ENCODE measurements around the gene TMEM101.
"Not testable (repeated sequence)": the region's sequence is repeated elsewhere in the genome, so short reads cannot be mapped to it uniquely, and the experiment has no call there.

The TMEM101 gene

DNA sequence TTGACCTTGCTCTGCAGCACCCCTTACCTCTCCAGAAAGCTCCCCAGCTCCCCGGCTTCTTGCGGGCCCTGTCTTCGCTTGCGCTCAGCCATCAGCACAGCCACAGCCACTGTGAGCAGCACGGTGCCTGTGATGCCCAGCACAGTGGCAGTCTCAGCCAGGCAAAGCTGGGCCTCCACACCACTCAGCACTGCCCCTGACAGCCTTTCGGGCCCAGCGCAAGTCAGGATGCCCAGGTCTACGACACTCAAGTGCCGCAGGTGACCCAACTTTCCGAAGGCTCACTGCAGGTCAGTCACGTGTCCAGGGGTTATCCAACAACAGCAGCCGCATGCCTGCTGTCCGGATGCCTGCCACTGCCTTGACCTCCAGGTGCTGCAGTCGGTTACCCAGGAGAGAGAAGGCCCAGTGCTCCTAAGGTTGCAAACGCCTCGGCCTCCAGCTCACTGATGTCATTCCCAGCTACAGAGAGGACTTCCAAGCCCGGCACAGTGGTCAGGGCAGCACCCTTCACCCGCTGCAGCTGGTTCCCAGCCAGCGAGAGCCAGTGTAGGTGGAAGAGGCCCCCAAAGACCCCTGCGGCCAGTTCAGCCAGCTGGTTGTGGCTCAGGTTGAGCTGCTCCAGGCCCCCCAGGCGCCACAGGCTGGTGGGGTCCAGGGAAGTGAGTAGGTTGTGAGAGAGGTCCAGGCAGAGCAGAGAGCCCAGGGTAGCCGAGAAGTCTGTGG, 8.9 kb upstream of the TMEM101 start:
- no peak for DNase-seq (ENCODE audit: low read depth)

DNA sequence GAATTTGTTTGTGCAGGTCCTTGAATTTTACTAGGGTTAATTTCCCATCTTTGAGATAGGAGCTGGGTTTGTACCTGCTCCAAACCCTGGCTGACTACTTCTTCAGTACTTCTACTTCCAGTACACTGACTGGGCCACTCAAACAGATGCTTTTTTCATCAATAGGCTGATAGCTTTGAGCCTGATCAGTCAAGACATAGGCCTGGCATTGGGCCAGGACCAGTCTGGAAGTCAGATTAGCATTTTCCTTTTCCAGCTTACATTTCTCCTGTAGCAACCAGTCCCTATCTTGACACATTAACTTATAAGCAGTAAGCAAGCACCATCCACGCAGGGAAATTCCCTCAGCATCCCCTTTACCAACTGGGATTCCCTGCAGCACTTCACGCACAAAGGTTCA, 7.5 kb upstream of the TMEM101 start:
- no peak for DNase-seq (ENCODE audit: low read depth)

DNA sequence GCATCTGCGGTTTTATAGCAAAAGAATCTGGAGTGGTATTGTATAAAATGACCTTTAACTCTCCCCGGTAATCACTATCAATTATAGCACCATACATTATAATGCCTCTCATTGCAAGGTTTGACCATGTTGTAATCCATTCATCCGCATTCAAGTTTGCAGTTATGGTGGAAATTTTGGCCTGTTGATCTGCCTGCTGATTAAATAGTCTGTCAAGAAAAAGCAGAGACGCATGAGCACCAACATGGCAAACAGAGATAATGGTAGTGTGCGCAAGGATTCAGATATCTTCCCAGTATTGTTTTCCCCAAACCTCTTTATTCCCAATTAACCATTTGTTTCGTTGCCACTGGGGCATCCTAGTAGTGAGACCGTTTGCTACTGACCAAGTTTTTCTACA, 6.5 kb upstream of the TMEM101 start:
- DNase-seq (ENCODE audit: low read depth), result not testable (repeated sequence)

DNA sequence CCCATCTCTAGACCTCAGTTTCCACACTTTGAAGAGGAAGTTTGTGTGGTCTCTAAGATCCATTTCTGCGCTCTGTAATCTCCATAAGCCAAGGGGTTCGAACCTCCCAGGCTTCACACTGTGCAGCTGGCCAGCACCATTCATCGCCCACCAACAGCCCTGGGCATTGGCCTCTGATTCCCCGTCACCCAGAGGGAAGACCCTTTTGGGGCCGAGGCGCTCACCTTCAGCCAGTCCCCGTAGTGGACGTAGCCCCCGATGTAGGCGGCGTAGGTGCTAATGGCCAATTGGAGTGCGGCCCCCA, 678 bp downstream of the TMEM101 start:
- DNase-seq (ENCODE audit: low read depth), result no peak

DNA sequence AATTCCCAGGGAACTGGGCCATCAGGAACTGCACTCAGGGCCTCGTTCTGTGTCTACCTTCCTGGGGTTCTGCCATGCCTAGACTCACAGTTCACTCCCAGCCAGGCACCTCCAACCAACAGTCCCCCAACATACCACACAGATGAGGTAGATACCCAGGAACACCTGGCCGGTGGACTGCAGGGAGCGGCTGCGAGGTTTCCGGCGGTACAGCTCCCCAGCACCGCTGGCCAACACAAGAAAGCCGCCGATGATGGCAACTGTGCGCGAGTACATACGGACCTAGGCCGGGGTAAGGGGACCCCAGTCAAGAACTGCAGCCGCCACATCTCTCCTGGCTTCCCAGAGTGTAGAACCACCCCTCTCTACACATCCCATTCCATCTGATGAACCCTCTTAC, 1.9 kb downstream of the TMEM101 start:
- DNase-seq (ENCODE audit: low read depth), result no peak

DNA sequence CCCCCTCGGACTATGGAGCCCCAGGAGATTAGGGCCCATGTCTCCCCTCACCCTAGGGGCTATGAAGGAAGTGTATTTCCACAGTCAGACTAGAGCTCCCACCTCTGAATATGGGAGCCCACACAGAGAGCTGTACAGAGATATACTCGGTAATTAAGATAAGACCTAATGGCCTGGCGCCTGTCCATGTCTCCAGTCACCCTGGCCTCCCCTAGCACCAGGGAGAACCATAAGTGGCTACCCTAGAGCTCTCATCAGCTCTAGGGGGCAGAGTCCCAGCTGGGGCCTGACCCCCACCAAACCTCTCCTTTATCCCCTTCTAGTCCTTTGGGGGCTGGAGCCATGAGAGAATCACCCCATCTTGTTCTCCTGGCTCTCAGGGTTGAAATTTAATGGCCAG, 2.4 kb downstream of the TMEM101 start:
- no peak for DNase-seq (ENCODE audit: low read depth)

DNA sequence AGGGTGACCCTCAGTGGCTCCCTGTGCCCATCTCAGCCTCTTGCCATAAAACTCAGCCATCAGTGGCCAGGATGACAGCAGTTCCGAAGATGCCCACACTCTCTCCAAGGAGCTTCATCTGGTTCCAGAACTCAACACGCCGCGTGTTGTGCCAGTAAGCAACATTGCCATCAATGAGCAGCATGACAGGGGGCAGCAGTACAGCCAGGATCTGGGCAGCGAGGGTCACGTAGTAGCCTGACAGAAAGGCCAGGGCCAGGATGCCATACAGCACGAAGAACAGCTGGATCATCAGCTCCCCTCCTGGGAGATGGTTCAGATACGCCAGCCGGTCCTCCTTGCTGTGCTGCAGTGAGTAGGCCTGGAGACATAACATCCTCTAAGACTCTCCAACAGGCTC, 2.9 kb downstream of the TMEM101 start:
- DNase-seq (ENCODE audit: low read depth), result no peak

DNA sequence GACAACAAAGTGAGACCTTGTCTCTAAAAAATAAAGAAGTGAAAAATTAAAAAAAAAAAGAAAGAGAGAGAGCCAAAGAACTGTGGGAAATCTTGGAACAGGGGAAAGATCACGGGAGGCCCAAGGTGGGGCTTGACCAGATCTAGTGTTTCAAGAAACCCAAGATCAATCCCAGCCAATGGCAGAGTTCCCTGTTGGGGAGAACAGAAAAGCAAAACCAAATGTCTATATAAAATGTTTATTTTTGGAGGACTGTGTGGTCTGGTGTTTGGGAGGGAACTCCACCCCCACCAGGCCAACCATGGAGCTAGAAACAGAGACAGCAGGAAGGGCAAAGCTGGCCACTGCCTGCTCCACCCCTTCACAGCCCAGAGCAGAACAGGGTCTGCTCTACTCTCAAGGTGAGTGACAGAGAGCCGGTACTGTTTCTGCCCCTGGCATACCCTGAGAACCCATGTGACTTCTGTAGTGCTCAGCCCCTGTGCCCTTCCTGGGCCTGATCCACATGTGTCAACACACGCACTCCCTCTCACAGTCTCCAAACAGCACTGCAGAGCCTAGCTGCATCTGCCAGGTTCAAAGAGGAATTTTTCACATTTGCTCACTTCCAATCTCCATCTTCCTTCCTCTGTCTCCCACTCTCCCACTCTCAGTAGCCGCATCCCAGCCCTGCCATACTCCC, 3.7 kb downstream of the TMEM101 start:
- DNase-seq (ENCODE audit: low read depth), result no peak

DNA sequence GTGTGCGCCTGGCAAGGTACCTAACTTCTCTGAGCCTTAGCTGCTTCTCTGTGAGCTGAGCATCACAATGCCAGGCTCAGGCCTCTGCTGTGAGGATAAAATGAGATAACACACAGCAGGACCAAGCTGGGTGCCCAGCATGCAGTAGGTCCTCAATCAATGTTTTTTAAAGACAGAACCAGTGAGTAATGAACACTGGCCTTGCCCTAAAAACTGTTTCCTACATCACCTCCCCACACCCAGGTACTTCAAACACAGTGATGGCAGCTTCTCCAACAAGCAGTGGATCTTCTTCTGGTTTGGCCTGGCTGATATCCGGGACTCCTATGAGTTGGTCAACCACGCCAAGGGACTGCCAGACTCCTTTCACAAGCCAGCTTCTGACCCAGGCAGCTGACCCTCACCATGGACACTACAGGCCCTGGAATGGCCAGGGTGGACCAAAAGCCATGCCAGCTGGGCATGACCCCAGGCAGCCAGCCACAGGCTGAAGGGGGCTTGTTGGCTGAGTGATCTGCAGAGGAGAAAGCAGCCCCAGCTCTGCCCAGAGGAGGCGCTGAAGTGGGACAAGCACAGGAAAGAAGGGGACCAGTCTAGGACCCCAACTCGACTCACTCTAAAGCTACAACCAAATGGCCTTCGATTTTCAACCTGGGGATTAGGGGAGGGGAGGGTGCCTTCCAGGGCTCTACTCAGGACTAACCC, 6.4 kb downstream of the TMEM101 start:
- no peak for DNase-seq (ENCODE audit: low read depth)

DNA sequence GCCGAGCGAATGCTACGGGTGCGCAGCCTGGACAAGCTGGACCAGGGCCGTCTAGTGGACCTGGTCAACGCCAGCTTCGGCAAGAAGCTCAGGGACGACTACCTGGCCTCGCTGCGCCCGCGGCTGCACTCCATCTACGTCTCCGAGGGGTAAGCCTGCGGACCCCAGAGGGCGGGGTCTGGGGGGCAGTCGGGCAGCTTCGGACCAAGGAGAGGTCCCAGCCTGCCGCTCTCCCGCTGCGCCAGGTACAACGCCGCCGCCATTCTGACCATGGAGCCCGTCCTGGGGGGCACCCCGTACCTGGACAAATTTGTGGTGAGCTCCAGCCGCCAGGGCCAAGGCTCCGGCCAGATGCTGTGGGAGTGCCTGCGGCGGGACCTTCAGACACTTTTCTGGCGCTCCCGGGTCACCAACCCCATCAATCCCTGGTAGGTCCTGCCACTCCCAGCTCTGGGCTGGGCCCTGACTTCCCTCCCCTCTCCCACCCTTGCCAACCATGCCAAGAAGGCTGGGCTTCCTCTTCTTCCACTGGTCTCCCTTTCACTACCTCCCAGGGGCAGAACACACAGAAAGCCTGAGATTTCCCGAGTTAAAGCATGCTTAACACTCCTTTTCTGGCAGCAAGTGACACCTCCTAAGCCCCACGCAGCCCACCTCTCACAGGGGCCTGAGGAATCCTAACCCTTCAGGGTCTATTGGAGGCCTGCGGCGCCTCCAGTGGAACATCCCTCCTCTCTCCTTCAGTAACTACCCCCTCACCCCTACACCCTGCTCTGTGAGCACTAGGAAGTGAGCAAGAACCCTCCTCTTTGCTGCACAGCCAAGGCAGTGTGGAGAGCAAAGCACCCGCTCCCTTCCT, 7.2 kb downstream of the TMEM101 start:
- no peak for DNase-seq (ENCODE audit: low read depth)

DNA sequence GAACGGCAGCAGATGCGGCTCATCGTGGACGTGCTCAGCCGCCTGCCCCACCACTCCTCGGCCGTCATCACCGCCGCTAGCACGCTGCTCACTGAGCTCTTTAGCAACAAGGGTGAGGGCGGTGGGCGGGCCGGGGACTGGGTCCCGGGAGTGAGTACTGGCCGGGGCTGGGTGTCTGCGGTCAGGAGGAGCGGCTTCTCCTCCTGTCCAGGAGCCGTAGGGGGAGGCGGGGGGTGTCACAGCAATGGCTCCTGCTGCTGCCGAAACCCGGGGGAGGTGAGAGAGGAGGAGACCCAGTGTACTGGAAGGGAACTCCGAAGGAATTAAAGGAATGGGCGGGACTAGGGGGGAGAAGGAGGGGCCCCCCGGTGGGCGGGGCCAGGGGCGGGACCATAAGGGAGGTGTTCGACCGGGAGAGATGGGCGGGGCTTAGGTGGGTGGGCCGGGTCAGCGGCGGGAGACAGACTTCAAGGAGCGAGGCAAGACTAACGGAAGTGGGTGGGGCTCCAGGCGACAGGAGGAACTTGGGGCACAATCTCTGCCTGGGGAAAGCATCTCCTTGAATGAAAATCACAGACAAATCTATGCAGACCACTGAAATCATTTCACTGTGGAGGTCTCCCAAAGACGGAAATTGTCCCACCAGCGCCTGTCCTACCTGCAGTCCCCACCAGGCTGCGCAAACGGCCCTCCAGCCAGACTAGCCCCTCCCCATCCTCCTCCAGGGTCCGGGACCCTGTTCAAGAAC, 8.0 kb downstream of the TMEM101 start:
- peak; percentile 95 for DNase-seq (ENCODE audit: low read depth)

DNA sequence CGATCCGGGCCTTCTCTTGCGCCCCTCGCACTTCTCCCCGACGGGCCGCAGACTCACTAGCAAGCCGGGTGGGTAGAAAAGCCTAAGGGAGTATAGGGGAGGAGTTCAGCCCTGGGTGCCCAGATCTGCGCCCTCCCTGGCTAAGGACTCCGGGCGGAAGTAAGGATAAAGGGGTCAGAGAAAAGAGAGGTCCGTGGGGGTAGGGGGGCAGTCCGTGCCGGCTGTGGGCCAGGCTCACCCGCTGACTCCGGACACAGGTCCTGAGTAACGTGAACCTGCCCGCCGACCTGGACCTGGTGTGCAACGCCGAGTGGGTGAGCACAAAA, 8.5 kb downstream of the TMEM101 start:
- no peak for DNase-seq (ENCODE audit: low read depth)

DNA sequence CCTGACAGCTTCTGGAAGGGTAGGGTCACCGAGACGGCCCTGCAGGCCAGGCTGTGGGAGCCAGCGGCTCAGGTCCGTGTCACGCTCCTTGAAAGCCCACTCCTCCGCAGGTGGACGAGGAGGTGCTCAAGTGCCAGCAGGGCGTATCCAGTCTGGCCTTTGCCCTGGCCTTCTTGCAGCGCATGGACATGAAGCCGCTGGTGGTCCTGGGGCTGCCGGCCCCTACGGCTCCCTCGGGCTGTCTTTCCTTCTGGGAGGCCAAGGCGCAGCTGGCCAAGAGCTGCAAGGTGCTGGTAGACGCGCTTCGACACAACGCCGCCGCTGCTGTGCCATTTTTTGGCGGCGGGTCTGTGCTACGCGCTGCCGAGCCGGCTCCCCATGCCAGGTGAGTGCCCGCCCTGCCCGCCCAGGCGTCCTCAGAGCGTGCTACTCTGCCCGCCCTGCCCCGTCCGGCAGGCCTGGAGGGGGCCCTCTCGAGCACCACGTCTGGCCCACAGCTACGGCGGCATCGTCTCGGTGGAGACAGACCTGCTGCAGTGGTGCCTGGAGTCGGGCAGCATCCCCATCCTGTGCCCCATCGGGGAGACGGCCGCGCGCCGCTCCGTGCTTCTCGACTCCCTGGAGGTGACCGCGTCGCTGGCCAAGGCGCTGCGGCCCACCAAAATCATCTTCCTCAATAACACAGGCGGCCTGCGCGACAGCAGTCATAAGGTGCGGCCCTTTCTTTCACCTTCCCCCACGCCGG, 9.1 kb downstream of the TMEM101 start:
- peak; percentile 9 for DNase-seq (ENCODE audit: low read depth)

DNA sequence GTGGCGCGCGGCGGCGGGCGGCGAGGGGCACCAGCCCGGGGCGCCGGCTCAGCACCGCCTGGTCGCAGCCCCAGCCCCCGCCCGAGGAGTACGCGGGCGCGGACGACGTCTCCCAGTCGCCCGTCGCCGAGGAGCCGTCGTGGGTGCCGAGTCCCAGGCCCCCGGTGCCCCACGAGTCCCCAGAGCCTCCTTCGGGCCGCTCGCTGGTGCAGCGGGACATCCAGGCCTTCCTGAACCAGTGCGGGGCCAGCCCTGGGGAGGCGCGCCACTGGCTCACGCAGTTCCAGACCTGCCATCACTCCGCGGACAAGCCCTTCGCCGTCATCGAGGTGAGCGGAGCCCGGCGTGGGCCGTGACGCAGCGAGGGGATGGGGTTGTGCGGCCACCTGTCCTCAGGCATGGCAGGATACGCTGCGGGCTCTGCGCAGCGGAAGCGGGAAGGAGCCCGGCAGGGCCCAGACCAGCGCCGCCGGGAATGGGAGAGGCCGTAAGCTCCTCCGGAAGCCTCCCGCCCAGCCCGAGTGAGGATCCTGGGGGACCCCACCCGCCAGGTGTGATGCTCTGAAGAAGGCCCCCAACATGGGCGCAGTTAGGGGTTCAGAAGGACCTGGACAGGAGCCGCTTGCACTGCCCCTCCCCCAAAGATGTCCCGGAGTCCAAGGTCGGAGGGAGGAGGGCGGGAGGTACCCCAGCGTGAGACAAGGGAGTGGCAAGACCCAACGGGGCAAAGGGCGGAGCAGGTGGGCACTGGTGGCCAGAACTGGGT, 9.8 kb downstream of the TMEM101 start:
- no peak for DNase-seq (ENCODE audit: low read depth)

DNA sequence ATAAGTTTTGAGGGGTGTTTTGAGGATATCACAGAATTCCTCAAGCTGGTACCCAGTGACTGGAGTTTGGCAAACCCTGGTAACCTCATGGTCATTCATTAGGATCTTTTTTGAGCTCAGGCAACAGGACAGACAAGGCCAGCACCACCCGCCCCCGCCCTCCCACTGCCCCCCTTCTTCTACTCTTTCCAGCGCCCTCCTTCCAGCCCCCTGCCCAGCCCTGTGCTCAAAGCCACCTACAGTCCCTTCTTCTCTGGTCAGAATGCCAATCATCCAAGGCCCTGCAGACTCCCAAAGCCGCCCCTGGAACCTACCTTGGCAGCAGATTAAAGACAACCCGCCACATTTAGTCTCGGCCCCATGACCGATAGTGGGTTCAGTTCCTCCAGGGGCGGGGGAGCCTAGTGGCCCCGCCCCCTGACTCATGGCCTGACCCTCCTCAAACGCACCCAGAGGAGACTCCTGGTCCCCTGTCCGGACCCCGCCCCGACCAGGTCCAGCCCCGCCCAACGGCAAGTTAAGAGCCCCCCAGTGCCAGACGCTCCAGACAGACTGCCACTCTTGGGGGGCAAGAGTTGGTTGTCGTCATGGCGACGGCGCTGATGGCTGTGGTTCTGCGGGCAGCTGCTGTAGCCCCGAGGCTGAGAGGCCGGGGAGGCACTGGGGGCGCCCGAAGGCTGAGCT, 10.5 kb downstream of the TMEM101 start, which contains the start of gene NAGS:
Gene NAGS (plus strand): TSS at position 546 of the 684 bp plus-strand sequence. CDS start 42 bp downstream, at position 588.
- no peak for DNase-seq (ENCODE audit: low read depth)

DNA sequence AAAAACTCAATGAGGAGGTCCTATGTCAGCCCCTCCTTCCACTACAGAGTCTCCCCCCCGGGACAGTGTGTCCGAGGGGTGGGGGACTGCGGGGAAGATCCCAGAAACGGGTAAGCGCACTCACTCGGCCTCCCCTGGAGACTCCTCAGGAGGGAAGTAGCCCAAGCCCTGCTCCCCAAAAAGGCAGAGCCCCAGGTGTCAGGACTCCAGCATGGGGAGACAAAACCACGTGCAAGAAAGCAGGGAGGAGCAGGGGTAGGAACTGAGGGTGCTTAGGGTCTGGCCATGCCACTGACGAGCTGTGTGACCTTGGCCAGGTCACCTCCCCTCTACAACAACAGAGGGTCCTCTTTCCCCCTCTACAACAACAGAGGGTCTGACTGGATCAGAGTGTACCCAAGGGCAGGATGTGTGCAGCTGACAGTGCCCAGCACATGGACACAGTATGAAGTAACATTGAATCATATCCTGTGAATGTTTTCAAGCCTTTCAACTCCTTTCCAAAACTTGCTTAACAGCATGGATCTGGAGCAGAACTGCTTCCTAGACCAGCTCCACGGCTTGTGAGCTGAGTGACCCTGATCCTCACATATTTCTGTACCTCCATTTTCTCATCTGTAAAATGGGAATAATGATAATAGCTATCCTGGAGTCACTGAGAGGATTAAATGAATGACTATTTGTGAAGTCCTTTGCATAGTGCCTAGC, 12.5 kb downstream of the TMEM101 start:
- DNase-seq (ENCODE audit: low read depth), result no peak

DNA sequence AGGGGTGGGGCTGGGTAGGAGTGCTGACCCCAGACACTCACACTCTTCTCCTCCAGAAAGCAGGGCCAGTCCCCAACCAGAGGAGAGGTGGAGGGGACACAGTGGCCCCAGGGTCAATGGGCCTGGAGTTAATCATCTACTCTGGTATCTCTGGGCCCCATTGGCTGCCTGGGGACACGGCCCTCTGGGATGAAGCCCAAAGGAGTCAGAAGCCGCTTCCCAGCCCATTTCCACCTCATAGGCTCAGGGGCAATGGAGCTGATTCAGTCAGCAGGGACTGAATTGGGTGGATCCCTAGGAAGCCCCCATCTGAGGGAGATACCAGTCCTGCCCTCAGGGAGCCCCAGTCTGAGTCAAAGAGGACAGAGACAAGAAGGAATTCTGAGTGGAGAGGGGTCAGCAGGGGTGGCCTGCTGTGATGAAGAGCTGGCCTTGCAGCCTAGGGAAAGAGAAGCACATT, 13.3 kb downstream of the TMEM101 start:
- no peak for DNase-seq (ENCODE audit: low read depth)

DNA sequence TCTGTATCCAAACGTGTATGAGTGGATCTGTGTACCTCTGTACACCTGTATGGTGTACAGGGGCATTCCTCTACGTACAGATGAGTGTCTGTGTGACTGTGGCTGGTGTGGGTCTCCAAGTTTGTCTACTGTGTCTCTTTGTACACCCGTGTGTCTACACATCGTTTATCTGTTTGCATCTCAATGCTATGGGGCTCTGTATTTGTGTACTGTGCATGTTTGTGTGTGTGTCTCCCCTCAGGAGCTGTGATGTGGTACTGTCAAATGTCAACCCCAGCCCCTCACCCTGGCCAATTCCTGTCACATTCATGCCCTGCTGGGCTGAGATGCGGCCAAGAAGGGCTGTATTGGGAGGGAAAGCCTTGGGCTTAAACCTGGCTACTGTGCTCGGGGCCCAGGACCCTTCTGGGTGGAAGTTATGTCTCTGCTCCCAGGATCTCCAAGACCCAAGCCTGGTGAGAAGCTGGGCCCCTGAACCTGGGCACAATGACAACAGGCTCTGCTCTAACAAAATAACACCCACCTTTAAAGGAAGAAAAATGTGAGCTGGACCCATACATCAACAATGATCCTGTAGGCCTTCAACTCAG, 13.8 kb downstream of the TMEM101 start:
- DNase-seq (ENCODE audit: low read depth), result no peak

All from activated gamma-delta T cell treated with anti-CD3 and anti-CD28 coated beads, Interleukin-2, amount 50 U/mL, for 16 hours (primary cell).